Measurements from ENCODE around the gene PLA1A.
"Not testable (repeated sequence)": the region's sequence is repeated elsewhere in the genome, so short reads cannot be mapped to it uniquely, and the experiment has no call there.

The PLA1A gene

DNA sequence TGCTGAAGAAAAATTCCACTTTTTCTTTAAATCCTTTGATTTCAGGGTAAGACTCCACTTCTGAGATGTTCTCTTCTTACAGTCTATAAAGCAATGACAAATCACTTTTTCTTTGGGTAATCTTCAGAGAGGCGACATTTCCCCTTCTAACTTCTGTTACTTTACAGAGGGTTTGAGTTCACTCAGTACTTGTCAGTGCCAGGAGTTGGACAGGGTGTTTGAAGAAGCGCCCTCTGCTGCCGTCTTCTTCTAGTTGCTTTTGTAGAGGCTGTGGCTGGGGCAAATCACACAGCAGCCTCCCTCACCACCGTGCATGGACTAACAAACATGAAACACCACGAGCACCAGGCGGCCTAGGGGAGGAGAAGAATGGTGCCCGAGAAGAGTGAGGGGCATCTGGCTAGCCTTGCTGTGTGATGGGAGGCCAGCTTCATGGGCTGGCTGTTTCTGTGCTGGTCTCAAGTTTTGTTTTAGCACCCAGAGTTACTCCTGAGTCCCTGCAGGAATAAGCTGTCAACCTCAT lies 38.2 kb upstream of the PLA1A start, which contains the start of gene CD80:
Gene CD80, minus strand, starts transcription at position 174 of the 523 bp plus-strand sequence. CDS start 1,886 bp downstream, outside the sequence.
- Mint-ChIP-seq H3K36me3 (ENCODE audit: low read depth) (no peaks in the 10 kb centered on the region), H3K4me1 (no peaks in the 10 kb centered on the region), H3K4me3 (no peak within 1 kb of the TSS), H3K9me3 (no peaks in the 10 kb centered on the region), H3K27ac (no peak within 1 kb of the TSS), H3K27me3 (ENCODE audit: low read depth) (peaks cover 4% of the 10 kb centered on the region)
- TF ChIP-seq, protein P1, sequence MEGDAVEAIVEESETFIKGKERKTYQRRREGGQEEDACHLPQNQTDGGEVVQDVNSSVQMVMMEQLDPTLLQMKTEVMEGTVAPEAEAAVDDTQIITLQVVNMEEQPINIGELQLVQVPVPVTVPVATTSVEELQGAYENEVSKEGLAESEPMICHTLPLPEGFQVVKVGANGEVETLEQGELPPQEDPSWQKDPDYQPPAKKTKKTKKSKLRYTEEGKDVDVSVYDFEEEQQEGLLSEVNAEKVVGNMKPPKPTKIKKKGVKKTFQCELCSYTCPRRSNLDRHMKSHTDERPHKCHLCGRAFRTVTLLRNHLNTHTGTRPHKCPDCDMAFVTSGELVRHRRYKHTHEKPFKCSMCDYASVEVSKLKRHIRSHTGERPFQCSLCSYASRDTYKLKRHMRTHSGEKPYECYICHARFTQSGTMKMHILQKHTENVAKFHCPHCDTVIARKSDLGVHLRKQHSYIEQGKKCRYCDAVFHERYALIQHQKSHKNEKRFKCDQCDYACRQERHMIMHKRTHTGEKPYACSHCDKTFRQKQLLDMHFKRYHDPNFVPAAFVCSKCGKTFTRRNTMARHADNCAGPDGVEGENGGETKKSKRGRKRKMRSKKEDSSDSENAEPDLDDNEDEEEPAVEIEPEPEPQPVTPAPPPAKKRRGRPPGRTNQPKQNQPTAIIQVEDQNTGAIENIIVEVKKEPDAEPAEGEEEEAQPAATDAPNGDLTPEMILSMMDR (IDR thresholded peaks at IDR 0.05; ENCODE audit: unreplicated experiment in 3 of 3), result no peak

DNA sequence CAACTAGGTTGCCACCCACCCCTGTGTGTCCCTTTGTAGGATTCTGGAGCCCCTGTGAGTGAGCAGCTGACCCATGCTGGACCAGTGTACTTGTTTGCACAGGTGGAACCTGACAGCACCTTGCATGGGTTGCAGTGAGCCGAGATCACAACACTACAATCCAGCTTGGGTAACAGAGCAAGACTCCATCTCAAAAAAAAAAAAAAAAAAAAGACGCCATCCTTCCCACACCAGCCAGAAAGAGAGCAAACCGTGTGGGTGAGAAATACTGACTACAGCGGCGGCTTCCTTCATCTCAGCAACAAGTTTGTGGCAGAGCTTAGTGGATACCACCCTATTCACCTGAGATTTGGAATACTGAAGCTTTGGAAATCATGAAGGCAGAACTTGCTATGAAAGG lies 37.5 kb upstream of the PLA1A start:
- Mint-ChIP-seq H3K4me3 (no peak overlapping the region), H3K9me3 (no peaks in the 10 kb centered on the region), H3K36me3 (ENCODE audit: low read depth) (no peaks in the 10 kb centered on the region), H3K4me1 (no peaks in the 10 kb centered on the region), H3K27me3 (ENCODE audit: low read depth) (peaks cover 4% of the 10 kb centered on the region), H3K27ac (no peak overlapping the region)
- TF ChIP-seq, protein P1 (IDR thresholded peaks at IDR 0.05; ENCODE audit: unreplicated experiment in 3 of 3), result no peak

DNA sequence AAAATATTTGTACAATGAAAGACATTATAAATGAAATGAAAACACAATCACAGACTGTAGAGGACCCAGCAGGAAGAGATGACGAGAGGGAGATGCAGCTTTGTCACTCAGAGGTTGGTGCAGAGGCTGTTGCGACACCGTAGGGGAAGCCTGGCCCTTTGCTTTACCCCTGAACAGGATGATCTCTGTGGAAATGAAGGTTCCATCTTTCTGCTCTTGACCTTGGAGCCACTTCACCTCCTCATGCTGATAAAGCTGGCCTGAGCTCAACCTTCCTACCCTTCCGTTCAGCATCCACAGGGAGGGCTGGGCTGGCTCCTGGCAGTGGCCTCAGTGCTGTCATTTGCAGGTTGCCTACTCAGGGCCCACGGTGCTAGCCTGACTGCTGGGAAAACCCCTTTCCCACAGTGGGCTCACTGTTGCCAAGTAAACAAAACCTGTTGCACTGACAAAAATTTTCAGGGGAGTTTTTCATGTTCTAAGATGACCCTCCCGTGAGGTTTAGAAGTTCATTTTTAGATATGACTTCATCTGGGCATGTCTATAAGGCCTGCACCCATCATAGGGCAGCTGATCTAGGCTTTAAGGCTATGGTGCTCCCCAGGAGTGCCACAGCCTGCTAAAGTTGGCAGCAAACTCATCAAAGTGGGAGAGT lies 35.3 kb upstream of the PLA1A start:
- Mint-ChIP-seq H3K36me3 (ENCODE audit: low read depth) (no peaks in the 10 kb centered on the region), H3K9me3 (no peaks in the 10 kb centered on the region), H3K27me3 (ENCODE audit: low read depth) (no peaks in the 10 kb centered on the region), H3K4me3 (no peak overlapping the region), H3K4me1 (no peaks in the 10 kb centered on the region), H3K27ac (no peak overlapping the region)
- TF ChIP-seq, protein P1 (IDR thresholded peaks at IDR 0.05; ENCODE audit: unreplicated experiment in 3 of 3), result no peak

DNA sequence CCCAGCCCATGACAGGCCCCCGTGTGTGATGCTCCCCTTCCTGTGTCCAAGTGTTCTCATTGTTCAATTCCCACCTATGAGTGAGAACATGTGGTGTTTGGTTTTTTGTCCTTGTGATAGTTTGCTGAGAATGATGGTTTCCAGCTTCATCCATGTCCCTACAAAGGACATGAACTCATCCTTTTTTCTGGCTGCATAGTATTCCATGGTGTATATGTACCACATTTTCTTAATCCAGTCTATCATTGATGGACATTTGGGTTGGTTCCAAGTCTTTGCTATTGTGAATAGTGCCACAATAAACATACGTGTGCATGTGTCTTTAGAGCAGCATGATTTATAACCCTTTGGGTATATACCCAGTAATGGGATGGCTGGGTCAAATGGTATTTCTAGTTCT lies 34.4 kb upstream of the PLA1A start:
- not testable (repeated sequence) for H3K36me3 Mint-ChIP-seq (ENCODE audit: low read depth); H3K4me3 Mint-ChIP-seq; H3K27ac Mint-ChIP-seq; H3K4me1 Mint-ChIP-seq; H3K9me3 Mint-ChIP-seq; H3K27me3 Mint-ChIP-seq (ENCODE audit: low read depth)

DNA sequence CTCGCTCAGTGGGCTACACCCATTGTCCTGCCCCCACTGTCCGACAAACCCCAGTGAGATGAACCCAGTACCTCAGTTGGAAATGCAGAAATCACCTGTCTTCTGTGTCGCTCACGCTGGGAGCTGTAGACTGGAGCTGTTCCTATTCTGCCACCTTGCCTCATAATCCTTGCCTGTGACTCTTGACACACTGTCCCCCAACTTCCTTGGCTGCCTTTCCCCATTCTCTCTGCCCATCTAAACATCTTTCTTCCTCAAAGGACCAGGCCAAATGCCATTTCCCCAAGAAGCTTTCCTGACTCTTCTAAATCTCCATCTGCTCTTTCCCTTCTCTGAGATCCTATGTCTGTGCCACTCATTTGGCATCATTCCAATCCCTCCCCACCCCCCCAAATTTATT lies 28.5 kb upstream of the PLA1A start:
- no peak overlapping the region for H3K27ac Mint-ChIP-seq
- no peaks in the 10 kb centered on the region for H3K9me3 Mint-ChIP-seq
- TF ChIP-seq, protein P1 (IDR thresholded peaks at IDR 0.05; ENCODE audit: unreplicated experiment in 3 of 3), result no peak
- no peak overlapping the region for H3K4me3 Mint-ChIP-seq
- no peaks in the 10 kb centered on the region for H3K36me3 Mint-ChIP-seq (ENCODE audit: low read depth)
- no peaks in the 10 kb centered on the region for H3K27me3 Mint-ChIP-seq (ENCODE audit: low read depth)
- no peaks in the 10 kb centered on the region for H3K4me1 Mint-ChIP-seq

DNA sequence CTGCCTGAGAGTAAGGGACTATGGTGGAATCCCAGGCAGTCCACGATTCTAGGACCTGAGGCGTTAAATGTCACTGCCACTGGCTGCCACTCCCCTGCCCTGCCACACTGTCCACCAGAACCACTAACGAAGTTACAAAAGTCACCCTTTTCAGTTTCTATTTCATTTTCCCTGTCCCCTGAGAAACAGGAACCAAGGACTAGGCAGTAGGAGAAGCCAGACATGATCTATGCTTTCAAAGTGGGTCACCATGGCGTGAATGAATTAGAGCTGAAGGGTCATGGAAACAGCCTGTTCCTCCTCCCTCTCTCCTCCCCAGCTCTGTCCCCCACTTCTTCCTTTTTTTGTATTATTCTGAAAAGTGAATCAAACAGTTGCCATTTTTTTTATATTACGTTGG lies 27.5 kb upstream of the PLA1A start:
- Mint-ChIP-seq H3K36me3 (ENCODE audit: low read depth) (no peaks in the 10 kb centered on the region), H3K27me3 (ENCODE audit: low read depth) (no peaks in the 10 kb centered on the region), H3K4me3 (no peak overlapping the region), H3K4me1 (no peaks in the 10 kb centered on the region), H3K9me3 (no peaks in the 10 kb centered on the region), H3K27ac (no peak overlapping the region)
- TF ChIP-seq, protein P1 (IDR thresholded peaks at IDR 0.05; ENCODE audit: unreplicated experiment in 3 of 3), result no peak

Measured in nephron (organoid).